Skeletal muscle tissue (tissue), 4 donors: ENCODE results near the gene C1orf56. TPM values are rescaled to one million over a fixed set of nuclear protein-coding genes. Genes with fewer than 3 reads are reported as not detected.

ENCODE experiments used
- H3K27ac ChIP-seq: one replicate; pipeline ENCODE4 v1.7.0; 2013; ENCODE audit warnings: mild to moderate bottlenecking, low read depth, low read length, inconsistent platforms
- H3K27me3 ChIP-seq, 3 donors: one replicate each; pipeline ENCODE4 v1.7.0; 2013; ENCODE audit warnings: low read length in 3 of 3; ENCODE audit not compliant: control insufficient read depth in 3 of 3, insufficient read depth in 3 of 3
- H3K36me3 ChIP-seq, 3 donors: one replicate each; pipeline ENCODE4 v1.7.0; 2013; ENCODE audit warnings: low read length in 3 of 3; ENCODE audit not compliant: control insufficient read depth in 3 of 3, insufficient read depth in 3 of 3
- H3K4me1 ChIP-seq, 3 donors: one replicate each; pipeline ENCODE4 v1.7.0; 2013; ENCODE audit warnings: low read length in 3 of 3, mild to moderate bottlenecking in 3 of 3; ENCODE audit not compliant: control insufficient read depth in 3 of 3, insufficient read depth in 3 of 3
- H3K4me3 ChIP-seq, 3 donors: one replicate each; pipeline ENCODE4 v1.7.0; 2013; ENCODE audit warnings: low read length in 3 of 3
- H3K9ac ChIP-seq, 3 donors: one replicate each; pipeline ENCODE4 v1.7.0; 2013; ENCODE audit warnings: low read length in 3 of 3, mild to moderate bottlenecking in 3 of 3, moderate library complexity in 2 of 3, low read depth in 1 of 3
- H3K9me3 ChIP-seq, 3 donors: one replicate each; pipeline ENCODE4 v1.7.0; 2013; ENCODE audit warnings: low read length in 3 of 3; ENCODE audit not compliant: control insufficient read depth in 3 of 3
- total RNA-seq: library from RNA; depleted of rRNA; stranded (reverse); fragments of >200 nt; gene quantifications from one replicate; pipeline ENCODE4 v1.2.3, GENCODE V29; 2014
- donor health status: Osteomylitis.

C1orf56 gene
- 1.6 TPM for total RNA-seq

DNA sequence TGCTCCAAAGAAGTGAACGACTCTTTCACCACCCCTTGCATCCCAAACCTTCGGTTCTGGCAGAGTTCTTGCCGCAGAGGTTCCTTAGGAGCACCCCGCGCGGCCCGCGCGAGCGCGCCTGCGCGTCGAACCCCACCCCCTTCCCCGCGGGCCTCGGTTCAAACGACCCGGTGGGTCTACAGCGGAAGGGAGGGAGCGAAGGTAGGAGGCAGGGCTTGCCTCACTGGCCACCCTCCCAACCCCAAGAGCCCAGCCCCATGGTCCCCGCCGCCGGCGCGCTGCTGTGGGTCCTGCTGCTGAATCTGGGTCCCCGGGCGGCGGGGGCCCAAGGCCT is at the start of gene C1orf56:
Gene C1orf56, plus strand, starts transcription at position 161 of the 334 bp plus-strand sequence. Its CDS starts 97 bp downstream, at position 258.
- peak within 1 kb of the TSS; percentile 92 to 94 (median 92) for H3K4me3 ChIP-seq
- no peaks in the 10 kb centered on the region for H3K27me3 ChIP-seq
- peaks cover 14 to 27% (median 14%) of the 10 kb centered on the region in 3 donors for H3K4me1 ChIP-seq
- peaks cover 2 to 21% (median 12%) of the 10 kb centered on the region in 3 donors for H3K36me3 ChIP-seq
- peak within 1 kb of the TSS; percentile 81 for H3K27ac ChIP-seq
- H3K9me3 ChIP-seq = no peaks in the 10 kb centered on the region
- peak within 1 kb of the TSS; percentile 82 to 91 (median 90) for H3K9ac ChIP-seq

- Histone ChIP-seq H3K4me3 (no peak overlapping the region), H3K27me3 (no peaks in the 10 kb centered on the region), H3K4me1 (peaks cover 13 to 20% (median 16%) of the 10 kb centered on the region in 3 donors), H3K27ac (no peak overlapping the region), H3K9me3 (no peaks in the 10 kb centered on the region), H3K9ac (no peak overlapping the region), H3K36me3 (peaks cover 32 to 49% (median 49%) of the 10 kb centered on the region in 3 donors)
These were observed 49.6 kb upstream of the C1orf56 start for GRCh38 chr1:150997949-150998348.

GRCh38 chr1:150999051-150999674 is 48.4 kb upstream of the C1orf56 start:
- H3K36me3 ChIP-seq = peaks cover 32 to 49% (median 49%) of the 10 kb centered on the region in 3 donors
- no peaks in the 10 kb centered on the region for H3K27me3 ChIP-seq
- H3K27ac ChIP-seq = no peak overlapping the region
- no peaks in the 10 kb centered on the region for H3K9me3 ChIP-seq
- peaks cover 16 to 27% (median 21%) of the 10 kb centered on the region in 3 donors for H3K4me1 ChIP-seq
- peak overlapping the region in 1 of 3 donors; percentile 25 for H3K9ac ChIP-seq
- no peak overlapping the region for H3K4me3 ChIP-seq

DNA sequence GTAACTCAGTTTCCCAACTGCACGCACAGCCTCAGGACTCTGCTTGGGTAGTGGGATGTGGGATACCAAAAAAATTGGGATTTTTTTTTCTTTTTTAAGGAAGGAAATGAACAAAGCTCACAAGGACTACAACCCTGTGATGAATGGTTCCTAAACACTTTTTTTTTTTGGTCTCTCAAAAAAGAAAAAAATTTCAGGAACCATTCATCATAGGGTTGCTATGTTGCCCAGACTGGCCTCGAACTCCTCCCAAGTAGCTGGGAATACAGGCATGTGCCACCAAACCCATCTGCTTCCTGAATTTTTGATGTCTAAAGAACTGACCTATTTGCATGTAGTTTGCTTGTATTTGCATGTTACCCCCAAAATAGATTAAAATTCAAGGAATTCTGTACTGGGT is 47.6 kb upstream of the C1orf56 start:
- H3K36me3 ChIP-seq = peaks cover 32 to 49% (median 49%) of the 10 kb centered on the region in 3 donors

DNA sequence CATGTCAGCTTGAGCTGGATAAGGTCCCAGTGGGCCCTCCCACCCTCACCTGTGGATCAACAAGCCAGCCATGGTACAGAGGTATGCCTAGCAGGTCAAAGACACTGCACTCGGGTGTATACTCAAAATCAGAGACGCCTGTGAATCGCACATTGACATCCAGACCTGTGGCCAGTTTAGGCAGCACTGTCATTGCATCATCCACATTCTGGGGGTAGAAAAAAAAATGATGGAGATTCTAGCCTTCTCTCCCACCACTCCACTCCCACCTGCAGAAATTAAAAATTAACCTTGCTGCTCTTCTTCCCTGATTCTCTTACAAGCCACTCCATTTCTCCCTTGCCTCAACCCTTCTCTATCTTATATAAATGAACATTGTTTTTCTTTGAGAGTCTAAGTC is 47.1 kb upstream of the C1orf56 start:
- Histone ChIP-seq H3K36me3 (peaks cover 32 to 49% (median 49%) of the 10 kb centered on the region in 3 donors), H3K27ac (no peak overlapping the region), H3K4me3 (no peak overlapping the region), H3K27me3 (no peaks in the 10 kb centered on the region), H3K9me3 (no peaks in the 10 kb centered on the region), H3K4me1 (peaks cover 12 to 31% (median 27%) of the 10 kb centered on the region in 3 donors), H3K9ac (no peak overlapping the region)

More for the DNA sequence above, 47.6 kb upstream of the C1orf56 start:
- H3K27ac ChIP-seq = no peak overlapping the region
- no peak overlapping the region for H3K9ac ChIP-seq
- no peak overlapping the region for H3K4me3 ChIP-seq
- peaks cover 16 to 34% (median 27%) of the 10 kb centered on the region in 3 donors for H3K4me1 ChIP-seq
- H3K9me3 ChIP-seq = no peaks in the 10 kb centered on the region
- no peaks in the 10 kb centered on the region for H3K27me3 ChIP-seq

DNA sequence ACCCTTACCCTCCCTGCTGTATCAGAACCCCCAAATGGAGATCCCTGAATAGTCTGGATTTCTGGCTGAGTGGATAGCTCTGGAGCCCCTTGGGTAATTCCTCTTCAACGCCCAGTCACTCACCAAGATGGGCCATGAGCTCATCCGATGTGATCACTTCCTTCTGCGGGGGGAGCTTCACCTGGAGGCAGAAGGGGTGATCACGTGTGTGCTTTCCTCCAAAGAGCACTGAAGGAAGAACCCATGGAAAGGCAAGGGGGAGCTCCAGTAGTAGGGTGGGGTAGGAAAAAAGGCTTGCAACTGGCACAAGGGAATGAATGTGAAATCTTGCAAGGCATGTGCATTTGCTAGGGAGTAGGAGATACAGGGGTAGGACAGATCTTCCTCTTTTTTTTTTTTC is 45.9 kb upstream of the C1orf56 start:
- no peak overlapping the region for H3K4me3 ChIP-seq
- H3K4me1 ChIP-seq = peaks cover 14 to 37% (median 29%) of the 10 kb centered on the region in 3 donors
- no peaks in the 10 kb centered on the region for H3K9me3 ChIP-seq
- H3K36me3 ChIP-seq = peaks cover 32 to 49% (median 49%) of the 10 kb centered on the region in 3 donors
- no peak overlapping the region for H3K27ac ChIP-seq
- no peaks in the 10 kb centered on the region for H3K27me3 ChIP-seq
- H3K9ac ChIP-seq = no peak overlapping the region

GRCh38 chr1:151002051-151002450 is 45.5 kb upstream of the C1orf56 start:
- Histone ChIP-seq H3K9me3 (no peaks in the 10 kb centered on the region), H3K27ac (no peak overlapping the region), H3K4me3 (no peak overlapping the region), H3K36me3 (peaks cover 29 to 46% (median 44%) of the 10 kb centered on the region in 3 donors), H3K9ac (no peak overlapping the region), H3K27me3 (no peaks in the 10 kb centered on the region), H3K4me1 (peaks cover 16 to 41% (median 32%) of the 10 kb centered on the region in 3 donors)

GRCh38 chr1:151002611-151003010 is 44.9 kb upstream of the C1orf56 start:
- Histone ChIP-seq H3K4me3 (no peak overlapping the region), H3K36me3 (peaks cover 23 to 44% (median 39%) of the 10 kb centered on the region in 3 donors), H3K27me3 (no peaks in the 10 kb centered on the region), H3K9me3 (no peaks in the 10 kb centered on the region), H3K9ac (no peak overlapping the region), H3K27ac (no peak overlapping the region), H3K4me1 (peaks cover 20 to 47% (median 37%) of the 10 kb centered on the region in 3 donors)

- Histone ChIP-seq H3K9ac (peak overlapping the region in 2 of 3 donors; percentile 38 to 41), H3K36me3 (peaks cover 18 to 39% (median 36%) of the 10 kb centered on the region in 3 donors), H3K27me3 (no peaks in the 10 kb centered on the region), H3K27ac (no peak overlapping the region), H3K9me3 (no peaks in the 10 kb centered on the region), H3K4me3 (no peak overlapping the region), H3K4me1 (peaks cover 26 to 52% (median 43%) of the 10 kb centered on the region in 3 donors)
These were observed 44.4 kb upstream of the C1orf56 start for GRCh38 chr1:151003180-151003579.

DNA sequence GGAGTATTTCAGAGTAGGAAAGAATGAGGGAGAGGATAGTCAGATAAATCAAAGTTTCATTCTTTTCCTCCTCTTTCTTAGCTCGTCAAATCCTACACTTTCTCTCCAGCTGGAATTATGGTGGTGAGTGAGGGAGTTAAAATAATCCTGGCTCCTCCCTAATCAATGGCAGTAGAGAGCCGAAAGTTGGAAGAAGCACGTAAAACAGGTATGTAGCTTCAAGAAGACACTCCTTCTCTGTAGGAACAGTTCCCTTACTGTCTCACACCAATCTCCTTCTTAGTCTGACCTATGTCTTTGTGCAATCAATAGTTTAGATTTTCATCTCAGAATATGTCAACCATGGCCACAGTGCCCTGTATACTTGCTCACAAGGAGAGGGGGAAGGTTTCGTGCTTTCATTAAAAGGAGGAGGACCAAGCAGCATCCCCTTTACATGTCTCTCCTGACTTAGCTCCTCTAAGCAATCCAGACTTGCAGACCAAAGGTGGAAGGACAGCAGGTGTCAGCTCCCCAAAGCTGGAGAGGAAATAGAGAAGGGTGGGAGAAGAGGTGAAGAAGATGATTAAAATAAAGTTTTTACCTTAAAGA is 41.7 kb upstream of the C1orf56 start:
- Histone ChIP-seq H3K27ac (peak overlapping the region; percentile 80), H3K36me3 (peaks cover 8 to 21% (median 17%) of the 10 kb centered on the region in 3 donors), H3K4me3 (peak overlapping the region; percentile 87 to 95 (median 88)), H3K9me3 (no peaks in the 10 kb centered on the region), H3K4me1 (peaks cover 34 to 61% (median 51%) of the 10 kb centered on the region in 3 donors), H3K27me3 (no peaks in the 10 kb centered on the region), H3K9ac (peak overlapping the region; percentile 90 to 97 (median 93))
